22Rv1 (cell line): Measurements from ENCODE around the gene TSPAN9.

Experiments
- H3K27ac ChIP-seq: fragments of 450-650 bp; 2 replicates; pipeline ENCODE4 v1.5.1; 2017
- ZFX ChIP-seq: fragments of 450-650 bp; IDR thresholded peaks from 2 replicates; pipeline ENCODE4 v1.6.1; 2017; ENCODE audit warnings: antibody characterized with exemption, borderline replicate concordance
- TF ChIP-seq, protein P1 (sequence below): fragments of 450-650 bp; IDR thresholded peaks from 2 replicates; pipeline ENCODE4 v1.5.1; 2017; ENCODE audit warnings: mild to moderate bottlenecking

The TSPAN9 gene

DNA sequence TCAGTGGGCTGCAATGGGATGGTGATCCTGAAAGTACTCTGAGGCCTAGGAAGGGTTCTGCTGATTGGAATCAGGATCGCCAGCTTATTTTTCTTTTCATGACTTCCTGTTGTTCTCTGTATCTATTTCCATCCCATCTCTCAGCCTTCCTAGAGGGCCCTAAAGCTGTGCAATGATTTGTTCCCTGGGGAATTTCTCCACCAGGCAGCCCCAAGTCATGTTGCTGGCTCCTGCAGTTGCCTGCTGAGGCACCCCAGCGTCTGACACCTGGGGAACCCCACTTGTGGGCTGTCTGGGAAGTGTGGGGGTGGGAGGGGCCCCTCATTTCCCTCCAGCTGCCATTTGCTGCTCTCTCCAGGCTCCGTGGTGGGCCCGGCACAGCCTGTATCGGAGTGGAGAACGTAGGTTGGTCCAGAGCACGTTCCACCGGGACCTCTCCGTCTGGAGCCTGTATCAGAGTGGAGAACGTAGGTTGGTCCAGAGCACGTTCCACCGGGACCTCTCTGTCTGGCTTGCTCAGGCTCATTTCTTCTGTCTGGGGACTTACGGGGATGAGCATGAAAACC, 138.3 kb downstream of the TSPAN9 start:
- H3K27ac ChIP-seq: no peak overlapping the region
- TF ChIP-seq, protein P1, sequence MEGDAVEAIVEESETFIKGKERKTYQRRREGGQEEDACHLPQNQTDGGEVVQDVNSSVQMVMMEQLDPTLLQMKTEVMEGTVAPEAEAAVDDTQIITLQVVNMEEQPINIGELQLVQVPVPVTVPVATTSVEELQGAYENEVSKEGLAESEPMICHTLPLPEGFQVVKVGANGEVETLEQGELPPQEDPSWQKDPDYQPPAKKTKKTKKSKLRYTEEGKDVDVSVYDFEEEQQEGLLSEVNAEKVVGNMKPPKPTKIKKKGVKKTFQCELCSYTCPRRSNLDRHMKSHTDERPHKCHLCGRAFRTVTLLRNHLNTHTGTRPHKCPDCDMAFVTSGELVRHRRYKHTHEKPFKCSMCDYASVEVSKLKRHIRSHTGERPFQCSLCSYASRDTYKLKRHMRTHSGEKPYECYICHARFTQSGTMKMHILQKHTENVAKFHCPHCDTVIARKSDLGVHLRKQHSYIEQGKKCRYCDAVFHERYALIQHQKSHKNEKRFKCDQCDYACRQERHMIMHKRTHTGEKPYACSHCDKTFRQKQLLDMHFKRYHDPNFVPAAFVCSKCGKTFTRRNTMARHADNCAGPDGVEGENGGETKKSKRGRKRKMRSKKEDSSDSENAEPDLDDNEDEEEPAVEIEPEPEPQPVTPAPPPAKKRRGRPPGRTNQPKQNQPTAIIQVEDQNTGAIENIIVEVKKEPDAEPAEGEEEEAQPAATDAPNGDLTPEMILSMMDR: no peak
- TF ChIP-seq ZFX: no peak

DNA sequence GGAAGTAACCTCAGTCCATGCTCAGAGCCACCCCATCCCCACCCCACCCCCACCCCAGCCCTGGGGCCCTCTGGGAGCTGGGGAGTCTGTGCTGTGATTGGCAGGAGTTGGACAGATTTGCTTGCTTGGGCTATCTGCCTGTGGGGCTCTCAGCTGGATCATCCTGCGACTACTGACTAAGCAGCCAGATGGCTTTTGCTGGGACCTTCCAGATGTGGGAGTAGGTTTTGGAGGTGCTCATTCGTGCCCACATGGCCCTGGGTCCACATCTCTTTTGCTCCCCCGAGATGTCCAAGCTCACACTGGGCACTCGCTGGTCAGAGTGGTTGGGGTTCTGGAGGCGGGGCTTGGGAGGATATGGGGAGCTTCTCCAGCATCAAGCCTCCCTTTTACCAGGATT, 138.9 kb downstream of the TSPAN9 start:
- TF ChIP-seq, protein P1: no peak
- TF ChIP-seq ZFX: no peak
- no peak overlapping the region for H3K27ac ChIP-seq

GRCh38 chr12:3216726-3217682, 139.8 kb downstream of the TSPAN9 start:
- TF ChIP-seq ZFX: no peak
- TF ChIP-seq, protein P1: no peak
- H3K27ac ChIP-seq: no peak overlapping the region

DNA sequence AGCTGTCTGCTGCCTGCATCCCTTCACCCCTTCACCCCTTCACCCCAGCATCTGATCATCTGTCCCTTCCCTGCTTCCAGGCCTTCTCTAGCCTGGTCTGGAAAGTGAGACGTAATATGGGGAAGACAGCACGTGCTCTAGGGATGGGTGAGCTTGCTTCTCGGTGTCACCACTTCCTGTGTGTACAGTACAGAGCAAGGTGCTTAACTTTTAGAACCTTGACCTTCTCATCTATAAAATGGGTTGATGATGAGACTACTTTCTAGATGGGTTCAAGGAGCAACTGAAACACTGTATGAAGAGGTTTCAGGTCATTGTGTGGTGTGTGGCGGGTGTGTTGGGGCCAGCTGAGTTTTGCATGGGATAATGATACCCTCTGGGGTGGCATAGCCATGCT, 140.5 kb downstream of the TSPAN9 start:
- TF ChIP-seq, protein P1: no peak
- no peak for TF ChIP-seq ZFX
- no peak overlapping the region for H3K27ac ChIP-seq

- no peak overlapping the region for H3K27ac ChIP-seq
- no peak for TF ChIP-seq ZFX
- TF ChIP-seq, protein P1: no peak
These were observed 141.3 kb downstream of the TSPAN9 start for GRCh38 chr12:3218228-3219171.

GRCh38 chr12:3219233-3219632, 142.1 kb downstream of the TSPAN9 start:
- TF ChIP-seq, protein P1: no peak
- no peak overlapping the region for H3K27ac ChIP-seq
